LNCAP (cell line): Measurements from ENCODE around the gene NFKBIB.

Experiments used
- CTCF ChIP-seq: fragments of 450-650 bp; IDR thresholded peaks from 2 replicates; pipeline ENCODE4 v1.5.1; 2017; ENCODE audit warnings: mild to moderate bottlenecking

The NFKBIB gene

GRCh38 chr19:38917516-38917915 is 17.7 kb downstream of the NFKBIB start:
- TF ChIP-seq CTCF: no peak

GRCh38 chr19:38917921-38918491 is 18.2 kb downstream of the NFKBIB start:
- no peak for TF ChIP-seq CTCF

- no peak for TF ChIP-seq CTCF
Measured at GRCh38 chr19:38918526-38918925, 18.8 kb downstream of the NFKBIB start.

- no peak for TF ChIP-seq CTCF
Measured at GRCh38 chr19:38919837-38920601, 20.2 kb downstream of the NFKBIB start.

GRCh38 chr19:38920602-38921419 is 21.0 kb downstream of the NFKBIB start:
- TF ChIP-seq CTCF: no peak

GRCh38 chr19:38921420-38922274 is 21.9 kb downstream of the NFKBIB start:
- no peak for TF ChIP-seq CTCF

- no peak for TF ChIP-seq CTCF
Measured at GRCh38 chr19:38922482-38922881, 22.7 kb downstream of the NFKBIB start.
